Stimulated activated CD4-positive, alpha-beta T cell treated with anti-CD3 and anti-CD28 coated beads, TNF-alpha, amount 100 ng/mL, for 24 hours (primary cell): ENCODE results near the gene MRC2.
A peak's percentile ranks its signal among the peaks of the same experiment; 100 is the strongest.
"Not testable (repeated sequence)": the region's sequence is repeated elsewhere in the genome, so short reads cannot be mapped to it uniquely, and the experiment has no call there.

Source experiments
- DNase-seq, 3 experiments: peaks; one replicate each; pipeline ENCODE4 v3.0.0-alpha.2; 2020; ENCODE audit warnings: low read depth in 3 of 3

Gene MRC2, protein sequence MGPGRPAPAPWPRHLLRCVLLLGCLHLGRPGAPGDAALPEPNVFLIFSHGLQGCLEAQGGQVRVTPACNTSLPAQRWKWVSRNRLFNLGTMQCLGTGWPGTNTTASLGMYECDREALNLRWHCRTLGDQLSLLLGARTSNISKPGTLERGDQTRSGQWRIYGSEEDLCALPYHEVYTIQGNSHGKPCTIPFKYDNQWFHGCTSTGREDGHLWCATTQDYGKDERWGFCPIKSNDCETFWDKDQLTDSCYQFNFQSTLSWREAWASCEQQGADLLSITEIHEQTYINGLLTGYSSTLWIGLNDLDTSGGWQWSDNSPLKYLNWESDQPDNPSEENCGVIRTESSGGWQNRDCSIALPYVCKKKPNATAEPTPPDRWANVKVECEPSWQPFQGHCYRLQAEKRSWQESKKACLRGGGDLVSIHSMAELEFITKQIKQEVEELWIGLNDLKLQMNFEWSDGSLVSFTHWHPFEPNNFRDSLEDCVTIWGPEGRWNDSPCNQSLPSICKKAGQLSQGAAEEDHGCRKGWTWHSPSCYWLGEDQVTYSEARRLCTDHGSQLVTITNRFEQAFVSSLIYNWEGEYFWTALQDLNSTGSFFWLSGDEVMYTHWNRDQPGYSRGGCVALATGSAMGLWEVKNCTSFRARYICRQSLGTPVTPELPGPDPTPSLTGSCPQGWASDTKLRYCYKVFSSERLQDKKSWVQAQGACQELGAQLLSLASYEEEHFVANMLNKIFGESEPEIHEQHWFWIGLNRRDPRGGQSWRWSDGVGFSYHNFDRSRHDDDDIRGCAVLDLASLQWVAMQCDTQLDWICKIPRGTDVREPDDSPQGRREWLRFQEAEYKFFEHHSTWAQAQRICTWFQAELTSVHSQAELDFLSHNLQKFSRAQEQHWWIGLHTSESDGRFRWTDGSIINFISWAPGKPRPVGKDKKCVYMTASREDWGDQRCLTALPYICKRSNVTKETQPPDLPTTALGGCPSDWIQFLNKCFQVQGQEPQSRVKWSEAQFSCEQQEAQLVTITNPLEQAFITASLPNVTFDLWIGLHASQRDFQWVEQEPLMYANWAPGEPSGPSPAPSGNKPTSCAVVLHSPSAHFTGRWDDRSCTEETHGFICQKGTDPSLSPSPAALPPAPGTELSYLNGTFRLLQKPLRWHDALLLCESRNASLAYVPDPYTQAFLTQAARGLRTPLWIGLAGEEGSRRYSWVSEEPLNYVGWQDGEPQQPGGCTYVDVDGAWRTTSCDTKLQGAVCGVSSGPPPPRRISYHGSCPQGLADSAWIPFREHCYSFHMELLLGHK (N-terminal part only)

DNA sequence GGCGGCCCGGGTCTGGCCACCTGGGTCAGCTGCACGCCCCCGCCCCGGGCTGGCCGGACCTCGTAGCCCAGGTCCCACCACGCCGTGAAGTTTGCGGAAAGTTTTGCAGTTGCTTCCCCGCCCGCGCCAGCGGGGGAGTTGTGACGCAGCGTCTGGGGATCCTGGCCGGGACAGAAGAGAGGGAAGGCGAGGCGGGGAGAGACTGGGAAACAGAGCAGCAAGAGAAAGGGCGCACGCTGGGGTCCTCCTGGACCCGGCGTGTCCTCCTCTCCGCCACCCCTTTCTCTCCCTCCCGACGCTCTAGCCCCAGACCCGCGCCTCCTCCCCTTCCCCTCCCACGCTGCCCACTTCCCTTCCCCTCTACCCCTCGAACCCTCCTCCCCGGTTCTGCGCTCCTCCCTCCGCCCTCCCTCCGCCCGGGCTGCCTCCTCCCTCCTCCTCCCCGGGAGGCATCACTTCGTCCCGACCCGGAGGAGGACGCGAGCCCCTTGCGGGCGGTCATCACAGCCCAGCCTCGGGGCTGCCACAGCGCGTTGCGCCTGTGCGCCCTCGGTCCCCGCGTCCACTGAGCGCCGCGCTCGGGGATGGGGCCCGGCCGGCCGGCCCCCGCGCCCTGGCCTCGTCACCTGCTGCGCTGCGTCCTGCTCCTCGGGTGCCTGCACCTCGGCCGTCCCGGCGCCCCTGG lies at the start of gene MRC2:
MRC2 (plus strand) TSS at position 452 of the 685 bp plus-strand sequence; CDS start at position 585, 133 bp downstream.
- peak in 1 of 3 experiments; percentile 71 for DNase-seq

DNA sequence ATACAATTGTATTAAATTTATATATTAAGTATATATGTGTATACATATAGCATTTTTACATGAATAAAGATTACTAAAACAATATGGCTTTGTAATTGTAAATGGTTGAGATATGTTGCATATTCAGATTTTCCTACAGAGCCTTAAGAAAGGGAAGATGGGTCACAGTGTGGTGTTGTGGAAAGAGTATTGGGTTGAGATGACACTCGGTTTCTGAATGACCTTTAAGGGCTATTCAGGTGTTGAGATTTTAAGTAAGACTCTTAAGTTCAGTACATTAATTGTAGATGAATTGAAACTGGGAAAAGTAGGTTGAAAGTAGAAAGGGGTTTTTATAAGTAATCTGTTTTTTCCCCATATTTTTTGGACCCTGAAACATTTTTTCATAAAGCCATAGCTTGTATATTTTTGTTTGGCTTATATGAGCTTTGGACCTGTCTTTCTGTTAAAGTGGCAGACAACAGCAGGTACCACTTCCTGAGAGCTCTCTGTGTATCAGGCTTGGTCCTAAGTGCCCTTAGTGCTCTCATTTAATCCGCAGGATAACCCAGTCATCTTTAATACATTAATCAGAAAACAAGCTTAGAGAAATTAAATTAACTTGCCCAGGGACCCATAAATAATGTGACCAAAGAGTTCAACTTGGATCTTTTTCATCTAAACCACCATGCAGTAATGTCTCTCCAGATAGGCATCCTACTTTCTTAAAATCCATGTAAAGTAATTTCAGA lies 48.5 kb upstream of the MRC2 start:
- no peak for DNase-seq

DNA sequence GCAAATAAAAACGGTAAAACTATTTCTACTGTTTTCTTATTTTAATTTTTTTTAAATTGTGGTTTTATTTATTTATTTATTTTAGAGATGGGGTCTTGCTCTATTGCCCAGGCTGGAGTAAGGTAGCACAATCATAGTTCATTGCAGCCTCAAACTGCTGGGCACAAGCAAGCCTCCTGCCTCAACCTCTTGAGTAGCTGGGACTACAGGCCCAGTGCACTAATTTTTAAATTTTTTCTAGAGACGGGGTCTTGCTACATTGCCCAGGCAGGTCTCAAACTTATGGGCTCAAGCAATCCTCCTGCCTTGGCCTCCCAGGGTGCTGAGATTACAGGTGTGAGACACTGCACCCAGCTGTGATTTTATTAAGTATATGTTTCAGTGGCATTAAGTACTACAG lies 46.5 kb upstream of the MRC2 start:
- DNase-seq, result no peak

DNA sequence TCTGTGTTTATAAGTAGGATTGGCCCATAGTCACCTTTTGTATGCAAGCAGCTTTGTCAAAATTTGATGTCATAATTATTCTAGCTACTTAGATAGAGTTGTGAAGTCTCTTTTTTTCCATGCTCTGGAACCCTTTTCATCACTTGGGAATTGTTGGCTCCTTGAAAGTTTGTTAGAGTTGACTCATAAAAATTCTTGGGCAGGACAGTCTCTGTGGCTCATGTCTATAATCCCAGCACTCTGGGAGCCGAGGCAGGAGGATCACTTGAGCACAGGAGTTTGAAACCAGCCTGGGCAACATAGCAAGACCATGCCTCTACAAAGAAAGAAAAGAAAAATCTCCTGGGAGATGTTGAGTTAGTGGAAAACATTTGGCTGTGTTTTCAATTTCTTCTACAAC lies 45.7 kb upstream of the MRC2 start:
- no peak for DNase-seq

DNA sequence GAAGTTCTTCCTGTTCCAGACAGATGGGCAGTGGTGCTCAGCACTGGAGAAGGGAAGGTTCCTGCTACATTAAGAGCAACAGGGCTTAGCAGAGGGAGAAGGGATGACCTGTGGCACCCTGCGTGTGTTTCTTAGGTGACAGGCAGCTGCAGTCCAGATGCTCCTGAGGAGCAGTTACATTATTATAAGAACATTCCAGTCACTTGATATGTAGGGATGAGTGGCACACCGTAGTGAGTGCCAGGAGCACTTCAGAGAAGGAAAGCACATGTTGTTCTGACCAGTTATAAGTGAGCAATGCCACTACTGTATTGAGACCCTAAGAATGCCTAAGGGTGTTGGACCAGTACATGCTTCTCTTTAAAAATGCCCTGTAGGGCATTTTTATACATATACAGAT lies 39.9 kb upstream of the MRC2 start:
- DNase-seq, result no peak

DNA sequence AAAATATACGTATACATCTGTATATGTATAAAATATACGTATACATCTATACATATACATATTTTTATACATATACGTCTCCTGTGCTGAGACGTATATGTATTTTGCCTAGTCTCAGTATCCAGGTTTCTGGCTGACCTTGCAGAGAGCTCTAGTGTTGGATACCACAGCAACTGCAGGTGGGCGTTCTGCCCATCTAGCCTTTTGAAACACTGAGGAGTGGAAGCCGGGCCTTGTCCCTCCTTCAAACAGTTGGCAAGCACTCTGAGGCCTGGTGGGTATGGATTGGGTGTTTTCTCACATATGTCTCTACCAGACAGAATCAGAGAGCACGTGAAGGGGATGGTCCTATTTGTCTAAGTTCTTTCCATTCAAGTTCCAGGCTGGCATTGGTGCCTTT lies 39.4 kb upstream of the MRC2 start:
- DNase-seq, result no peak

DNA sequence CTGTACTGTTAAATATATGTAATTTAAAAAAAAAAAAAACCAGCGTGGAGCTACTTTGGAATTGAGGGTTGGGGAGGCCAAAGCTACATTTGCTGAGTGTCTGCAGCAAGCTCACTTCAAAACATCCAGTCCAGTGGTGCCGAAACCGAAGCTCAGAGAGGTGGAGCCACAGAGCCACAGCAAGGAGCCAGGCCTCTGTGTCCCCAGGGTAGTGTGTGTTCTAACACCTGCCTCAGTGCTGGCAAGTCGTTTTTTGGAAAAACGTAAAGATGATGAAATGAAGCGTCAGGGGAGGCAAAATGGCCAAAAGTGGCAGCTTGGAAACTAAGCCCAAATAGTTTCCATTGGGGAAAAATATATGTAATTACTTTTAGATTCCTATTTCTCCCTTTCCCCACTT lies 36.1 kb upstream of the MRC2 start:
- DNase-seq, result no peak

DNA sequence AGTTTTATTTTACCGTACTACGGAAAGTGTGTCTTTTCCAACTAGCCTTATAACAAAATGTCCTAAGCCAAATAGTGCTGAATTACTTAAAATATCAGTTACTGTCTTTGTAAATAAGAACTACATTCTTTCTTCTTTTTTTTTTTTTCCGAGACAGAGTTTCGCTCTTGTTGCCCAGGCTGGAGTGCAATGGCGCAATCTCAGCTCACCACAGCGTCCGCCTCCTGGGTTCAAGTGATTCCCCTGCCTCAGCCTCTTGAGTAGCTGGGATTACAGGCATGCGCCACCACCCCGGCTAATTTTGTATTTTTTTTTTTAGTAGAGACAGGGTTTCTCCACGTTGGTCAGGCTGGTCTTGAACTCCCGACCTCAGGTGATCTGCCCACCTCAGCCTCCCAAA lies 35.6 kb upstream of the MRC2 start:
- DNase-seq, result not testable (repeated sequence)

DNA sequence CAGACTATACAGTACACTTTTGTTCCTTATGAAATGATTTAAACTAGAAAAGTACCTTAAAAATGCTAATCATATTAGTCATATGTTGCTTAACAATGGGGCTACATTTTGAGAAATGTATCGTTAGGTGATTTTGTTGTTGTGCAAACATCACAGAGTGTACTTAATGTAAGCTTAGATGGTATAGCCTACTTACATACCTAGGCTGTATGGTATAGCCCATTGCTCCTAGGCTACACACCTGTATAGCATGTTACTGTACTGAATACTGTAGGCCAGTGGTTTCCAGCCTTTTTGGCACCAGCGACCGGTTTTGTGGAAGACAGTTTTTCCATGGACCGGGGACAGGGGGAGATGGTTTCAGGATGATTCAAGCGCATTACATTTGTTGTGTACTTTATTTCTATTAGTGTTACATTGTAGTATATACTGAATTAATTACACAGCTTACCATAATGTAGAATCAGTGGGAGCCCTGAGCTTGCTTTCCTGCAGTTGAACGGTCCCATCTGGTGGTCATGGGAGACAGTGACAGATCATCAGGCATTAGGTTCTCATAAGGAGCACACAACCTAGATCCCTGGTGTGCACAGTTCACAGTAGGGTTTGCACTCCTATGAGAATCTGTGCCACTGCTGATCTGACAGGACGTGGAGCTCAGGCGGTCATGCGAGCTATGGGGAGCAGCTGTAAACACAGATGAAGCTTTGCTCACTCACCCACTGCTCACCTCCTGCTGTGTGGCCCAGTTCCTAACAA lies 35.0 kb upstream of the MRC2 start:
- no peak for DNase-seq

DNA sequence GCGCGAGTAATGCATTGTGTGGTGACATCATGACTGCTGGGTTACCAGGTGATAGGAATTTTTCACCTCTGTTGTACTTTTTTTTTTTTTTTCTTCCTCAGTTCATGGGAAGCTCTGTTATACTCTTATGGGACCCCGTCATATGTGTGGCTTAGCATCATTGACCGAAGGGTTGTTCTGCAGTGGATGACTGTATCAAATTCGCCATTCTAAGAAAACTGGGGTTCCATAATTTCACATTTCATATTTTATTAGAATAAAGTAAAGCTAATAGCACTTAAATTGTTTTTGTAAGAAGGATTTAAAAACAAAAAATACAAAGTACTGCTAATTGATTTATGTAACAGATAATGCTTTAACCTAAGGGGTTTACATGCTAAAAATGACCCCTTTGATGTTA lies 32.0 kb upstream of the MRC2 start:
- DNase-seq, result no peak

DNA sequence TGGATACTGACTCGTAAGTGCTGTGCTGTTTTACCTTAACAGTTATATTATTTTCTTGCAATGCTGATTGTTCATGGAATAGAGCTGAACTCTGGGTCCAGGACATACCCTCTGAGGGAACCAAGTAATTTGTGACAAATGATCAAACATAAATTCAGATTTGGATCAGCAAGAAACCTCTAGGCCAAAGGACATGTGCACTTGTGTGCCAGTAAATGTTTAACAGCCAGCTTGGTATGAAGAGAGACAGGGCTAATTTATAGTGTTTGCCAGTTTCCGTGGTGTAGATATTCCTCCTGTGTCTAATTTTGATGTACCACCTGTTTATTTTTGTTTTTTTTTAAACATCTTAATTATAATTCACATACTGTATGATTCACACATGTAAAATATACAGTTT lies 30.8 kb upstream of the MRC2 start:
- no peak for DNase-seq

DNA sequence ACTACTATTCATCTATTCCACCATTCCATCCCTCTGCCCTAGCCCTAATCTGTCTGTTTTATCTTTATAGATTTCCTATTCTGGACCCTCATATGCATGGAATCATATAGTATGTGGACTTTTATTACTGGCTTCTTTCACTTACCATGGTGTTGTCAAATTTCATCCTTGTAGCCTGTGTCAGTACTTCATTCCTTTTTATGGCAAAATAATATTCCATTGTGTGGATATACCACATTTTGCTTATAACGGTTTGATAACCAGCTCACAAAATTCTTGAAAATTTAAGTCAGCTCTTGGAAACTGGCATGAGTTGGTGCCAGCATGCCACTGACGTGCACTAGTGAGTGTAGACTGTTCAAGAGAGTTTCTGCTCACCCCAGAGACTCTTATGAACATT lies 30.3 kb upstream of the MRC2 start:
- no peak for DNase-seq

DNA sequence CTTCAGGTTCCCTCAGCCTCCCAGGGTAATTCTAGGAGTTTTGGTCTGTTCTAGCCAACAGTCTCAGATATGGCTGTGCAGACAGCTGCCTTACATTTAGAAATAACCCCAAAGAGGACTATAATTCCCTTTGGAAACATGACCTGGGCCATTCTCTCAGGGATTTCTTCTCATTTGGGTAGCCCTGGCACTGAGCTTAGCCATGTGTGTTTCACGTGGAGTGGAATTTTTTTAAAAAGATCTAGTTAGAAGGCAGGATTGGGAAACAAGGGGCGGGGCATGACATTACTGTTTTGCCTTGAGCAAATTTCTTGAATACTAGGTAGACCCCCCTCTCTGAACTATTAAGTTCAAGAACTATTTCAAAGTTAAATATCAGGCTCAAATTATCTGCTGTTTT lies 29.6 kb upstream of the MRC2 start:
- DNase-seq, result no peak

DNA sequence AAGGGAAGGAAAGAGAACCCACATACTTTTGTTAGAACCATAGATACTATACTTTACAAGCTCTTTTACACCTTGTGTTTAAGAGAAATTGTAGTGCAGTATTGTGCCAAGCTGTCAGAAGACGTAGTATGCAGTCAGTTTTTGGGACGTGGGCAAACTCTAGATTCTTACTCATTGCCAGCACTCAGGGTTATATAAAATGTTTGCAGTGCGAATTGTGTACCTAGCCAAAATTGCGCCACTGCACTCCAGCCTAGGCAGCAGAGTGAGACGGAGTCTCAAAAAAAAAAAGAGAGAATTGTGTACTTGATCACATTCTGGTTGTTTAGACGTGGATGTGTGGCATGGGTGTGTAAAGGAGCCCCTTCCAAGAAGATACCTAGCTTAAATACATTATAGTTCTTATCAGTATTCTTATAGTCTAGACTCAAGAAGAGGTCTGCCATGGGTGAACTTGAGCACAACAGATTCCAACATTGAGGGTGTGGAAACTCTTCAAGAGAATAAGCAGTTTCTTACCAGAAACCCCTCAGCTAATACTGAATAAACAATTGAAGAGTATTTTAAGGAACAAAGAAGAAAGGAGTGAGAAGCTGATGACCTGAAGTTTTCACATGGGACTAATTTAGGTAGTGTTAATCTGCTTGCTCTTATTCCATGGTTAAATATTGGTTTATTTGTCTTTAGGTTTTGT lies 27.4 kb upstream of the MRC2 start:
- DNase-seq, result no peak

DNA sequence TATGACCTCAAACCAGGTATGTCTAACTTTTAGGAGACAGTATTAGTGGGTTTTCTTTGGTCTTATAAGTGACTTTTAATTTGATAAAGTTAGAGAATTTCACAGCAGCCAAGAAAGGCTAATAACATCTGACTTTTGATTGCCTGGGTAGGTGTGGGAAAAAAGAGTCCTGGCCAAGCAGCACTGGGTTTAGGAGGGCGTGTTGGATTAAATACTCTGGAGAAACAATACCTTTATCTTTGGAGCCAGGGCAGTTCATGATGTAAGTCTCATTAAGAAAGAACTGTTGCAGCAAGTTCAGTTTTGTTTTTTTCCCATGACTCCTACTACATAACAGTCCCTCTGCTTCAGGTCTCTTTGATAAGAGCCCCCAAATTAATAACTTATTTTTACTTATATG lies 26.7 kb upstream of the MRC2 start:
- no peak for DNase-seq

DNA sequence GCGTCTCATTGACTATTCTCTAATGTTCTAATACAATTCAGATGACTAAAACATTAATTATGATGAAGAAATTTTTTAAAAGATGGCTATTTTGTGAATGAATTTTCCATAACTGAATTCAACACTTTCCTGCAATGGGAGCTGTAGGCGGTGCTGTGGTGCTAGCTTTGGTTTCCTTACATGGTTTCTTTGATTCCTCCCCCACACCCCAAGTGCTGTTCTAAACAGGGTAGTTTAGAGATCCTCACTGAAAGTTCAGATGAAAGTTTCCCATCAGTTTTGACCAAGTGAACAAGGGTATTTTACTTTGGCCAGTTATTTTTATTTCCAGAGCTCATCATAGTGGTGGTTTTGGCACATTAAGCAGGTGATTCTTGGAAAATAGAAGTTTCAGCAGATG lies 26.0 kb upstream of the MRC2 start:
- DNase-seq, result no peak

DNA sequence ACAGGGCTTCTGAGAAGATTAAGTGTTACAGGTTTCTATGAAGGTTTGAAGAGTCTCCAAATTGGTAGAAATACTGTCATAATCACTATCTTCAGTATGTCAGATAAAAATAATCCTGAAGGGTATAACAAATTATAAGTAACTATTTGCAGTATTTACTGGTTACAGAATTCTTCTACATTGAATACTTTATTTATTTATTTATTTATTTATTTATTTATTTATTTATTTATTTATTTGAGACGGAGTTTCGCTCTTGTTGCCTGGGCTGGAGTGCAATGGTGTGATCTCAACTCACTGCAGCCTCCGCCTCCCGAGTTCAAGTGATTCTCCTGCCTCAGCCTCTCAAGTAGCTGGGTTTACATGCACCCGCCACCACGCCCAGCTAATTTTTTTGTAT lies 23.7 kb upstream of the MRC2 start:
- not testable (repeated sequence) for DNase-seq

DNA sequence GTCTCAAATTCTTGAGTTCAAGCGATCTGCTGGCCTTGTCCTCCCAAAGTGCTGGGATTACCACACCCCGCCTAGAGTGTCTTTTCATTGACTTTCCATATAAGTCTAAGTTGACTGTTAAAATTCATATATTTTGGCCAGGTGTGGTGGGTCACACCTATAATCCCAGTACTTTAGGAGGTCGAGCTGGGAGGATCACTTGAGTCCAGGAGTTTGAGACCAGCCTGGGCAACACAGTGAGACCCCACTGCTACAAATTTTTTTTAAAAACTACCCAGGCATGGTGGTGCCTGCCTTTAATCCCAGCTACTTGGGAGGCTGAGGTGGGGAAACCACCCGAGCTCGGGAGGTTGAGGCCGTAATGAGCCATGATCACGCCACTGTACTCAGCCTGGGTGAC lies 21.9 kb upstream of the MRC2 start:
- DNase-seq, result no peak

DNA sequence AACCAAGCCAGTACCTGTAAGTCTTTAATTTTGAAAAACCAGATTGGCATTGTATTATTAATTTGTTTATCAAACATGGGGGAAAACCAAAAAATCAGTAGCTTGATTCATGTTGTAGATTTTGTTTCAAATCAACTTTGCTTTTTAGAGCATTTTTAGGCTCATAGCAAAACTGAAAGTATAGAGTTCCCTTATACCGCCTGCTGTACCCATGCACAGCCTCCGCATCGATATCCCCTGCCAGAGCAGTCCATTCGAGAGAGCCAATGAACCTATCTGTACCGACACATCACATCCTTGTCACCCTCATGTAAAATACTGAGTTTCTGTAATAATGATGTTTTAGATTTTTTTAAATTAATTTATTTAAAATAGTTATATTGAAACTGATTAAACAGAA lies 16.2 kb upstream of the MRC2 start:
- no peak for DNase-seq

DNA sequence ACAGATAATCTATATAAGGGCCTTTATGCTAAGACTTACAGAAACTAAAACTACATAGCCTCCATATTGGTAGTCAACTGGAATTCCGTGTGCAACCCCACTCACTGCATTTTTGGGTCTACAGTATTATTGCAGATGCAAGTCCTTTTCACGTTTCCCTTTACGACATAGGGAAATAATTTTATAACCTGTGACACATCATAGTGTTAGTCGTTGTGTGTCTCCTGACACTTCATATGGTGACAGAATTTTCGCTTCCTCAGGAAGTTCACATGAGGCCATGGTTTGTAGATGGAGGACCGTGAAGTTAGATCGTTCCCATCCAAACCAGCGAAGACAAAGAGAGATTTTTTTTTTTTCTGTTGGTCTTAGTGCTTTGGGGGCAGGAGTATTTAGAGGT lies 15.7 kb upstream of the MRC2 start:
- no peak for DNase-seq
